ENCODE measurements around the gene ACBD4. TPM values are rescaled to one million over a fixed set of nuclear protein-coding genes. Genes with fewer than 3 reads are reported as not detected.

Gene ACBD4
- total and polyA plus RNA-seq, 2 of the 13 experiments (the other 11 are each of a cell fraction or from before 2014, with no cell fraction given) = 16.1 to 26.9 TPM

DNA sequence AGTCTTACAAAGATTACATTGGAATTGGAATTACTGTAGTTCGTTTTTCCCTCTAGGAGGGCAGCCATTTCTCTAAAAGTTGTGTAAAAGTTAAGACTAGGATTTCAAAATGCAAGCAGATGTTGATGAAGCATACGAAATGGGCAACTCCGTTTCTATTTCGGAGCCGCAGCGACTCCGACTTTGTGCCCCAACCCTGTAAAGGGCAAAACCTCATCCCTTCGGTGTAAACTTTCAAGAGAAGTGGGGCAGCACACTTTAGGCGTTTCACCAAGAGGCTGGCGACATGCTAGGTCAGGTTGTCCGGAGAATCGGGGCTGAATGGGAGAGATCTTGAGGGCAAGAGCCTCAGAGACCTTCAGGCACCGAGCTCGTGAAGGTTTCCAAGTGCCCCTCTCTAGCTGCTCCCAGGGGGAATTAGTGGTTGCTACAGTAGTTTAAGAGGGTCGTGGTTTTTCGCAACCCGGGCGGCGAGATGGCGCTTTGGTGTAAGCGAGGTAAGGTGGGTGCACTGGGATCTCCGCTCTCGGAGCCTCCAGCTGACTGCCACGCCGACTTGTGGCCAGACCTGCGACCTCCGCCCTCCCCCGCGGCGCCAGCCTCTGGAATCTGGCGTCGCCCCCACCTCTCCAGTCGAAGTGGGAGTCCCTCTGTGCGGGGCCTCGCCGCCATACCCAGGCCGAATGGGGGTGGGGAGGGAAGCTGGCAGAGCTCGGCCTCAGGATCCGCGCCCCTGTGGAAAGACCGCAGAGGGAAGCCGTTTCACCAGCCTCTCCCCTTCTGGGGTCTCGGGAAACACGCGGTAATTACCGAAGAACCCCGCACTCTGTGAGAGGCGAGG, 25.2 kb downstream of the ACBD4 start (continued):
- TF ChIP-seq, protein P1, sequence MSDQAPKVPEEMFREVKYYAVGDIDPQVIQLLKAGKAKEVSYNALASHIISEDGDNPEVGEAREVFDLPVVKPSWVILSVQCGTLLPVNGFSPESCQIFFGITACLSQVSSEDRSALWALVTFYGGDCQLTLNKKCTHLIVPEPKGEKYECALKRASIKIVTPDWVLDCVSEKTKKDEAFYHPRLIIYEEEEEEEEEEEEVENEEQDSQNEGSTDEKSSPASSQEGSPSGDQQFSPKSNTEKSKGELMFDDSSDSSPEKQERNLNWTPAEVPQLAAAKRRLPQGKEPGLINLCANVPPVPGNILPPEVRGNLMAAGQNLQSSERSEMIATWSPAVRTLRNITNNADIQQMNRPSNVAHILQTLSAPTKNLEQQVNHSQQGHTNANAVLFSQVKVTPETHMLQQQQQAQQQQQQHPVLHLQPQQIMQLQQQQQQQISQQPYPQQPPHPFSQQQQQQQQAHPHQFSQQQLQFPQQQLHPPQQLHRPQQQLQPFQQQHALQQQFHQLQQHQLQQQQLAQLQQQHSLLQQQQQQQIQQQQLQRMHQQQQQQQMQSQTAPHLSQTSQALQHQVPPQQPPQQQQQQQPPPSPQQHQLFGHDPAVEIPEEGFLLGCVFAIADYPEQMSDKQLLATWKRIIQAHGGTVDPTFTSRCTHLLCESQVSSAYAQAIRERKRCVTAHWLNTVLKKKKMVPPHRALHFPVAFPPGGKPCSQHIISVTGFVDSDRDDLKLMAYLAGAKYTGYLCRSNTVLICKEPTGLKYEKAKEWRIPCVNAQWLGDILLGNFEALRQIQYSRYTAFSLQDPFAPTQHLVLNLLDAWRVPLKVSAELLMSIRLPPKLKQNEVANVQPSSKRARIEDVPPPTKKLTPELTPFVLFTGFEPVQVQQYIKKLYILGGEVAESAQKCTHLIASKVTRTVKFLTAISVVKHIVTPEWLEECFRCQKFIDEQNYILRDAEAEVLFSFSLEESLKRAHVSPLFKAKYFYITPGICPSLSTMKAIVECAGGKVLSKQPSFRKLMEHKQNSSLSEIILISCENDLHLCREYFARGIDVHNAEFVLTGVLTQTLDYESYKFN (CRISPR knock-in tag; conservative IDR thresholded peaks at IDR 0.05) = peak; percentile 42; the same call in 1 of the 2 replicates
- TF ChIP-seq WIZ (CRISPR knock-in tag; IDR thresholded peaks at IDR 0.05) (0 out of 2 replicates have a peak, but pooled peaks have one; percentile 28), NCOA1 (CRISPR knock-in tag; IDR thresholded peaks at IDR 0.05) (peak; percentile 85; the same call in 1 of the 2 replicates), THYN1 (CRISPR knock-in tag; IDR thresholded peaks at IDR 0.05; ENCODE audit: borderline replicate concordance, low read depth) (no peak), ZFP41 (CRISPR knock-in tag; IDR thresholded peaks at IDR 0.05; ENCODE audit: borderline replicate concordance) (peak; percentile 66; the same call in 1 of the 2 replicates), ERF (CRISPR knock-in tag; IDR thresholded peaks at IDR 0.05) (0 out of 2 replicates have a peak, but pooled peaks have one; percentile 7), TBX3 (IDR thresholded peaks at IDR 0.05; ENCODE audit: borderline replicate concordance) (no peak), ZNF672 (CRISPR knock-in tag; IDR thresholded peaks at IDR 0.05) (no peak), KDM2A (CRISPR knock-in tag; IDR thresholded peaks at IDR 0.05; ENCODE audit: borderline replicate concordance, low read depth) (peak; percentile 86; the same call in 1 of the 2 replicates), ARNT (IDR thresholded peaks at IDR 0.05) (no peak), DMAP1 (CRISPR knock-in tag; IDR thresholded peaks at IDR 0.05) (peak; percentile 91), SMC3 (IDR thresholded peaks at IDR 0.05; ENCODE audit: low read length) (peak; percentile 28; the same call in 1 of the 2 replicates), RFX3 (CRISPR knock-in tag; IDR thresholded peaks at IDR 0.05) (no peak)
- TF ChIP-seq, protein P2, sequence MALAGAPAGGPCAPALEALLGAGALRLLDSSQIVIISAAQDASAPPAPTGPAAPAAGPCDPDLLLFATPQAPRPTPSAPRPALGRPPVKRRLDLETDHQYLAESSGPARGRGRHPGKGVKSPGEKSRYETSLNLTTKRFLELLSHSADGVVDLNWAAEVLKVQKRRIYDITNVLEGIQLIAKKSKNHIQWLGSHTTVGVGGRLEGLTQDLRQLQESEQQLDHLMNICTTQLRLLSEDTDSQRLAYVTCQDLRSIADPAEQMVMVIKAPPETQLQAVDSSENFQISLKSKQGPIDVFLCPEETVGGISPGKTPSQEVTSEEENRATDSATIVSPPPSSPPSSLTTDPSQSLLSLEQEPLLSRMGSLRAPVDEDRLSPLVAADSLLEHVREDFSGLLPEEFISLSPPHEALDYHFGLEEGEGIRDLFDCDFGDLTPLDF (CRISPR knock-in tag; IDR thresholded peaks at IDR 0.05) = no peak
- TF ChIP-seq, protein P3, sequence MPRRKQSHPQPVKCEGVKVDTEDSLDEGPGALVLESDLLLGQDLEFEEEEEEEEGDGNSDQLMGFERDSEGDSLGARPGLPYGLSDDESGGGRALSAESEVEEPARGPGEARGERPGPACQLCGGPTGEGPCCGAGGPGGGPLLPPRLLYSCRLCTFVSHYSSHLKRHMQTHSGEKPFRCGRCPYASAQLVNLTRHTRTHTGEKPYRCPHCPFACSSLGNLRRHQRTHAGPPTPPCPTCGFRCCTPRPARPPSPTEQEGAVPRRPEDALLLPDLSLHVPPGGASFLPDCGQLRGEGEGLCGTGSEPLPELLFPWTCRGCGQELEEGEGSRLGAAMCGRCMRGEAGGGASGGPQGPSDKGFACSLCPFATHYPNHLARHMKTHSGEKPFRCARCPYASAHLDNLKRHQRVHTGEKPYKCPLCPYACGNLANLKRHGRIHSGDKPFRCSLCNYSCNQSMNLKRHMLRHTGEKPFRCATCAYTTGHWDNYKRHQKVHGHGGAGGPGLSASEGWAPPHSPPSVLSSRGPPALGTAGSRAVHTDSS (CRISPR knock-in tag; conservative IDR thresholded peaks at IDR 0.05) = 0 out of 2 replicates have a peak, but pooled peaks have one; percentile 86
- TF ChIP-seq, protein P4, sequence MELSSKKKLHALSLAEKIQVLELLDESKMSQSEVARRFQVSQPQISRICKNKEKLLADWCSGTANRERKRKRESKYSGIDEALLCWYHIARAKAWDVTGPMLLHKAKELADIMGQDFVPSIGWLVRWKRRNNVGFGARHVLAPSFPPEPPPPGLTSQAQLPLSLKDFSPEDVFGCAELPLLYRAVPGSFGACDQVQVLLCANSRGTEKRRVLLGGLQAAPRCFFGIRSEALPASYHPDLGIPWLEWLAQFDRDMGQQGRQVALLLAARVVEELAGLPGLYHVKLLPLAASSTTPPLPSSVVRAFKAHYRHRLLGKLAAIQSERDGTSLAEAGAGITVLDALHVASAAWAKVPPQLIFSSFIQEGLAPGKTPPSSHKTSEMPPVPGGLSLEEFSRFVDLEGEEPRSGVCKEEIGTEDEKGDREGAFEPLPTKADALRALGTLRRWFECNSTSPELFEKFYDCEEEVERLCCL (CRISPR knock-in tag; IDR thresholded peaks at IDR 0.05; ENCODE audit: borderline replicate concordance) = peak; percentile 93
- TF ChIP-seq, protein P5, sequence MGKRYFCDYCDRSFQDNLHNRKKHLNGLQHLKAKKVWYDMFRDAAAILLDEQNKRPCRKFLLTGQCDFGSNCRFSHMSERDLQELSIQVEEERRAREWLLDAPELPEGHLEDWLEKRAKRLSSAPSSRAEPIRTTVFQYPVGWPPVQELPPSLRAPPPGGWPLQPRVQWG (CRISPR knock-in tag; IDR thresholded peaks at IDR 0.05; ENCODE audit: borderline replicate concordance, low read depth) = no peak; the same call in 1 of the 2 replicates
- TF ChIP-seq, protein P6, sequence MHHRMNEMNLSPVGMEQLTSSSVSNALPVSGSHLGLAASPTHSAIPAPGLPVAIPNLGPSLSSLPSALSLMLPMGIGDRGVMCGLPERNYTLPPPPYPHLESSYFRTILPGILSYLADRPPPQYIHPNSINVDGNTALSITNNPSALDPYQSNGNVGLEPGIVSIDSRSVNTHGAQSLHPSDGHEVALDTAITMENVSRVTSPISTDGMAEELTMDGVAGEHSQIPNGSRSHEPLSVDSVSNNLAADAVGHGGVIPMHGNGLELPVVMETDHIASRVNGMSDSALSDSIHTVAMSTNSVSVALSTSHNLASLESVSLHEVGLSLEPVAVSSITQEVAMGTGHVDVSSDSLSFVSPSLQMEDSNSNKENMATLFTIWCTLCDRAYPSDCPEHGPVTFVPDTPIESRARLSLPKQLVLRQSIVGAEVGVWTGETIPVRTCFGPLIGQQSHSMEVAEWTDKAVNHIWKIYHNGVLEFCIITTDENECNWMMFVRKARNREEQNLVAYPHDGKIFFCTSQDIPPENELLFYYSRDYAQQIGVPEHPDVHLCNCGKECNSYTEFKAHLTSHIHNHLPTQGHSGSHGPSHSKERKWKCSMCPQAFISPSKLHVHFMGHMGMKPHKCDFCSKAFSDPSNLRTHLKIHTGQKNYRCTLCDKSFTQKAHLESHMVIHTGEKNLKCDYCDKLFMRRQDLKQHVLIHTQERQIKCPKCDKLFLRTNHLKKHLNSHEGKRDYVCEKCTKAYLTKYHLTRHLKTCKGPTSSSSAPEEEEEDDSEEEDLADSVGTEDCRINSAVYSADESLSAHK (CRISPR knock-in tag; IDR thresholded peaks at IDR 0.05; ENCODE audit: borderline replicate concordance) = no peak
